ENCODE data around the gene C10orf105.
A peak's percentile ranks its signal among the peaks of the same experiment; 100 is the strongest.

C10orf105 gene

GRCh38 chr10:71696628-71697326, 22.8 kb downstream of the C10orf105 start:
- DNase-seq = peak; percentile 69

GRCh38 chr10:71695502-71696476, 23.8 kb downstream of the C10orf105 start:
- no peak for DNase-seq

GRCh38 chr10:71694567-71694968, 25.0 kb downstream of the C10orf105 start:
- peak; percentile 37 for DNase-seq

GRCh38 chr10:71694039-71694501, 25.5 kb downstream of the C10orf105 start:
- no peak for DNase-seq

GRCh38 chr10:71693377-71693776, 26.2 kb downstream of the C10orf105 start:
- DNase-seq = no peak

GRCh38 chr10:71692598-71693306, 26.8 kb downstream of the C10orf105 start:
- no peak for DNase-seq

- DNase-seq = no peak
These were observed 28.2 kb downstream of the C10orf105 start for GRCh38 chr10:71691405-71691804.

GRCh38 chr10:71690094-71690720, 29.4 kb downstream of the C10orf105 start:
- DNase-seq = no peak

GRCh38 chr10:71688256-71688655, 31.3 kb downstream of the C10orf105 start:
- DNase-seq = no peak

- DNase-seq = no peak
These were observed 32.1 kb downstream of the C10orf105 start for GRCh38 chr10:71687480-71687879.

- DNase-seq = no peak
These were observed 32.5 kb downstream of the C10orf105 start for GRCh38 chr10:71687077-71687476.

- no peak for DNase-seq
These were observed 33.9 kb downstream of the C10orf105 start for GRCh38 chr10:71685554-71686232.

GRCh38 chr10:71684356-71685173, 35.0 kb downstream of the C10orf105 start:
- DNase-seq = peak; percentile 15

GRCh38 chr10:71683301-71683700, 36.3 kb downstream of the C10orf105 start:
- DNase-seq = no peak

GRCh38 chr10:71681977-71682376, 37.6 kb downstream of the C10orf105 start:
- DNase-seq = no peak

GRCh38 chr10:71679425-71679824, 40.2 kb downstream of the C10orf105 start:
- DNase-seq = no peak

- DNase-seq = no peak
These were observed 41.3 kb downstream of the C10orf105 start for GRCh38 chr10:71678057-71678805.

GRCh38 chr10:71677261-71677660, 42.3 kb downstream of the C10orf105 start:
- no peak for DNase-seq

GRCh38 chr10:71675295-71675970, 44.1 kb downstream of the C10orf105 start:
- no peak for DNase-seq

Measured in activated naive CD4-positive, alpha-beta T cell treated with Interleukin-2 at 50 U/mL for 16 hours (primary cell).